Caco-2 (cell line): ENCODE measurements around the gene LRBA. TPM values are rescaled to one million over a fixed set of nuclear protein-coding genes. Genes with fewer than 3 reads are reported as not detected.

Source experiments
- BruUV-seq: library from RNA; stranded (reverse); fragments of 400-500 nt; replicated peaks from 2 replicates; lab custom pipeline; 2021; lab: Mats Ljungman, UMichigan
- CTCF ChIA-PET: fragments of 300-600 bp; sonication (Branson Sonifier 250); formaldehyde crosslinking; loops from one replicate; lab custom pipeline; 2022; ENCODE audit warnings: antibody characterized with exemption; lab: Charles Lee
- POLR2A ChIA-PET: fragments of 300-600 bp; sonication (Branson Sonifier 250); formaldehyde crosslinking; loops from one replicate; lab custom pipeline; 2022; ENCODE audit warnings: antibody characterized with exemption; lab: Charles Lee
- DNase-seq, 2 experiments: peaks; one replicate each; pipeline versions ENCODE4 v3.0.0 to v3.0.0-alpha.2; 2020 to 2022
- H3K27me3 ChIP-seq: replicated peaks from 2 replicates; pipeline ENCODE4 v1.6.0; 2011; ENCODE audit warnings: low read length; ENCODE audit not compliant: control insufficient read depth, insufficient read depth
- H3K36me3 ChIP-seq: 2 replicates; pipeline ENCODE4 v1.5.1; 2011; ENCODE audit warnings: low read length; ENCODE audit not compliant: control insufficient read depth, insufficient read depth
- H3K4me1 ChIP-seq: fragments of 250-450 bp; sonication (Bioruptor Pico); 2 replicates; pipeline ENCODE4 v1.5.1; 2020; ENCODE audit warnings: mild to moderate bottlenecking
- H3K4me3 ChIP-seq: 2 replicates; pipeline ENCODE4 v1.5.1; 2011; ENCODE audit warnings: low read depth, mild to moderate bottlenecking, control low read depth, low read length
- H3K9me3 ChIP-seq: fragments of 250-450 bp; sonication (Bioruptor Pico); 2 replicates; pipeline ENCODE4 v1.5.1; 2020; ENCODE audit warnings: mild to moderate bottlenecking, moderate library complexity
- H3K27ac Mint-ChIP-seq: one replicate; pipeline ENCODE4 v1.8.0; 2022; ENCODE audit warnings: mixed read lengths; ENCODE audit not compliant: unreplicated experiment
- H3K27me3 Mint-ChIP-seq: one replicate; pipeline ENCODE4 v1.8.0; 2022; ENCODE audit warnings: mixed read lengths; ENCODE audit not compliant: insufficient read depth, unreplicated experiment
- H3K36me3 Mint-ChIP-seq: one replicate; pipeline ENCODE4 v1.8.0; 2022; ENCODE audit warnings: mild to moderate bottlenecking, mixed read lengths; ENCODE audit not compliant: insufficient read depth, unreplicated experiment
- H3K4me1 Mint-ChIP-seq: one replicate; pipeline ENCODE4 v1.8.0; 2022; ENCODE audit warnings: low read depth, mixed read lengths; ENCODE audit not compliant: unreplicated experiment
- H3K4me3 Mint-ChIP-seq: one replicate; pipeline ENCODE4 v1.8.0; 2022; ENCODE audit warnings: mild to moderate bottlenecking, moderate library complexity, mixed read lengths; ENCODE audit not compliant: unreplicated experiment
- H3K9me3 Mint-ChIP-seq: one replicate; pipeline ENCODE4 v1.8.0; 2022; ENCODE audit warnings: mixed read lengths; ENCODE audit not compliant: unreplicated experiment
- CTCF ChIP-seq, 2 experiments: fragments of 200-600 bp in 1 of 2; IDR thresholded peaks; 1 replicate in 1 of 2; 2 replicates in 1 of 2; pipeline versions ENCODE4 v1.5.1 to v1.8.0; 2011 to 2022; ENCODE audit warnings: antibody characterized with exemption in 1 of 2, control low read depth in 1 of 2, inconsistent platforms in 1 of 2, low read depth in 1 of 2, low read length in 1 of 2, mild to moderate bottlenecking in 1 of 2, moderate library complexity in 1 of 2; ENCODE audit not compliant: insufficient read depth in 1 of 2, severe bottlenecking in 1 of 2, unreplicated experiment in 1 of 2
- intact Hi-C: fragments of 100-400 bp; cut with micrococcal nuclease; formaldehyde crosslinking; loops from one replicate; pipeline ENCODE4 v1.10.0; 2022; ENCODE audit not compliant: unreplicated experiment
- total RNA-seq: library from RNA; stranded (reverse); gene quantifications from 2 replicates; pipeline ENCODE4 v1.2.3, GENCODE V29; 2022

The LRBA gene
- total RNA-seq, 1 experiment from 2014 or later = 53.2 TPM

DNA sequence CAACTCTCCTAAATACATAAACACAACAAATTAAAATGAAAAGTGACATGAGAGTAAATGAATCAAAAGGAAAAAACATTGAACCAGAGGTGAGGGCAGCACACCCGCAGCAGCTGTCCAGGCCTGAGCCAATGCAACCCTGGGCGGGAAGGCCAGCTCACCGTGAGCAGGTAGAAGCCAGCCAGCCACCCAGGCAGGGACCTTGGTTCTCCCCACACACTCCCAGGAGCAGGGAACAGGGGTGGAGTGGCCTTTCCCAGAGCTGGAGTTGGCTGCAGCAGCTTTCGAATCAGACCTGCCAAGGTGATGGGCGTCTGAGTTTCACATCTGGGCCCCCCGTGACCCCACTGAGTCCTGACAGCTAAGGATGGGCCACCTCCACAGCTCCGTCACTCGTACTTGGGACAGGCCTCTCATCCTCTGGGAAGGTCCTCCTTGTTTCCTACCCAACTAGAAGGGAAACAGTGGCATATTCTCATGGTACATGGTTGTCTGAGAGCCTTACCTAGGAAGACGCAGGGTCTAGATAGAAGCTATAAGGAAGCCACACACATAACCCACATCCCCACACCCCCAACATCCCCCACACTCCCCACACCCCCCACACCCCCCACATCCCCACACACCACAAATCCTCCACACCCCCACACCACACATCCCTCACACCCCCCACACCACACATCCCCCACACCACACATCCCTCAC, 764.6 kb downstream of the LRBA start:
- Histone ChIP-seq H3K9me3 (no peaks in the 10 kb centered on the region), H3K4me1 (no peaks in the 10 kb centered on the region), H3K27me3 (no peaks in the 10 kb centered on the region), H3K36me3 (no peaks in the 10 kb centered on the region), H3K4me3 (no peak overlapping the region)
- CTCF ChIA-PET = no interaction called here
- POLR2A ChIA-PET = no interaction called here
- no peaks in the 10 kb centered on the region for H3K9me3 Mint-ChIP-seq
- peaks cover 15% of the 10 kb centered on the region for H3K36me3 Mint-ChIP-seq
- no peak for TF ChIP-seq CTCF (IDR thresholded peaks at IDR 0.05; ENCODE audit: insufficient read depth in 1 of 2, low read depth in 1 of 2, low read length in 1 of 2, severe bottlenecking in 1 of 2, unreplicated experiment in 1 of 2)
- peaks cover 10% of the 10 kb centered on the region for H3K4me1 Mint-ChIP-seq
- BruUV-seq = no TSS peak
- H3K4me3 Mint-ChIP-seq = no peak overlapping the region
- DNase-seq = no peak
- intact Hi-C loops = no loop called here
- H3K27me3 Mint-ChIP-seq = no peaks in the 10 kb centered on the region
- H3K27ac Mint-ChIP-seq = no peak overlapping the region

DNA sequence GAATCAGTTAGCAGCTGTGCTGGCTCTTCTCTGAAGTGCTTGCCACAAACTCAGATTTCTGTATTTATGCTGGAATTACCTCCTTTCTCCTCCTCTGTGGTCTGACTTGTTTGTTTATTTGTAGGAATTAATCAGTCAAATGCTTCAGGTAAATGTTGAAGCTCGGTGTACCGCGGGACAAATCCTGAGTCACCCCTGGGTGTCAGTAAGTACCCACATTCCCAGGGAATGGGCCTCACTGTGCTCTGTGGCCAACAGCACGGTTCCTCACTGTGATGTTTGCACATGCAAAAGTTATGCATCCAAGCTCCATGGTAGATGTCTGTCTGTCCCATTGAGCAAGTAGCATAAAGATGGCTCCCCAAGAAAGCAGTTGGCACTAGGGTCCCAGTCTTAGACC, 766.9 kb downstream of the LRBA start:
- Histone ChIP-seq H3K9me3 (no peaks in the 10 kb centered on the region), H3K4me3 (no peak overlapping the region), H3K27me3 (no peaks in the 10 kb centered on the region), H3K4me1 (no peaks in the 10 kb centered on the region), H3K36me3 (no peaks in the 10 kb centered on the region)
- intact Hi-C loops = no loop called here
- H3K27me3 Mint-ChIP-seq = no peaks in the 10 kb centered on the region
- no peak for DNase-seq
- no peak overlapping the region for H3K4me3 Mint-ChIP-seq
- H3K4me1 Mint-ChIP-seq = peaks cover 7% of the 10 kb centered on the region
- CTCF ChIA-PET = interaction anchor here (0.6 kb wide), 1 partner anchor 9 kb away, joined by 3 read pairs; no protein-coding TSS in a partner anchor
- POLR2A ChIA-PET = no interaction called here
- TF ChIP-seq CTCF (IDR thresholded peaks at IDR 0.05; ENCODE audit: insufficient read depth in 1 of 2, low read depth in 1 of 2, low read length in 1 of 2, severe bottlenecking in 1 of 2, unreplicated experiment in 1 of 2) = no peak
- H3K27ac Mint-ChIP-seq = no peak overlapping the region
- H3K36me3 Mint-ChIP-seq = peaks cover 7% of the 10 kb centered on the region
- no peaks in the 10 kb centered on the region for H3K9me3 Mint-ChIP-seq
- BruUV-seq = no TSS peak

DNA sequence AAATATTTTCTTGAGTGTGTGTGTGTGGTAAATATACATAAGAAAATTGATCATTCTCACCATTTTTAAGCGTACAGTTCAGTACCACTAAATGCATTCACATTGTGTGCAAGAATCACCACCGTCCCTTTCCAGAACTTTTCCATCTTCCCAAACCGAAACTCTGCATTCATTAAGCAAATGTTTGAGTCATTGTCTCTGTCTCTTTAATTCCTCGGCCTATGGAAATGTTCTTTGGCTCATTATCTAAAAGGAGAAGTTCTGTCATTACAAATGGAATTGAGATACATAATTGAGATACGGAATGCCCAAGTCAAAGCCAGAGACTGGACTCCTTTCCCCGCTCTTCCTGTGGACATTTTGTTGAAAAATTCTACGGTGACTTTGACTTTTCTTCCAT, 767.9 kb downstream of the LRBA start:
- Mint-ChIP-seq H3K36me3 (peaks cover 6% of the 10 kb centered on the region), H3K4me3 (no peak overlapping the region), H3K27ac (no peak overlapping the region), H3K4me1 (peaks cover 7% of the 10 kb centered on the region), H3K9me3 (no peaks in the 10 kb centered on the region), H3K27me3 (no peaks in the 10 kb centered on the region)
- Histone ChIP-seq H3K9me3 (no peaks in the 10 kb centered on the region), H3K36me3 (no peaks in the 10 kb centered on the region), H3K4me3 (no peak overlapping the region), H3K4me1 (no peaks in the 10 kb centered on the region), H3K27me3 (no peaks in the 10 kb centered on the region)
- DNase-seq = no peak
- TF ChIP-seq CTCF (IDR thresholded peaks at IDR 0.05; ENCODE audit: insufficient read depth in 1 of 2, low read depth in 1 of 2, low read length in 1 of 2, severe bottlenecking in 1 of 2, unreplicated experiment in 1 of 2) = no peak
- POLR2A ChIA-PET = no interaction called here
- intact Hi-C loops = no loop called here
- BruUV-seq = no TSS peak
- CTCF ChIA-PET = no interaction called here
